C4-2B (cell line): ENCODE results near the gene ZDHHC4.

Experiments
- H3K27ac ChIP-seq: fragments of 450-650 bp; 2 replicates; pipeline ENCODE4 v1.5.1; 2017
- ZFX ChIP-seq: fragments of 450-650 bp; IDR thresholded peaks from 2 replicates; pipeline ENCODE4 v1.6.1; 2017
- TF ChIP-seq, protein P1 (sequence below): fragments of 450-650 bp; conservative IDR thresholded peaks from 2 replicates; pipeline ENCODE4 v1.5.1; 2017; ENCODE audit warnings: mild to moderate bottlenecking

Gene ZDHHC4

GRCh38 chr7:6600093-6600492 lies 22.8 kb downstream of the ZDHHC4 start:
- TF ChIP-seq ZFX: no peak
- TF ChIP-seq, protein P1, sequence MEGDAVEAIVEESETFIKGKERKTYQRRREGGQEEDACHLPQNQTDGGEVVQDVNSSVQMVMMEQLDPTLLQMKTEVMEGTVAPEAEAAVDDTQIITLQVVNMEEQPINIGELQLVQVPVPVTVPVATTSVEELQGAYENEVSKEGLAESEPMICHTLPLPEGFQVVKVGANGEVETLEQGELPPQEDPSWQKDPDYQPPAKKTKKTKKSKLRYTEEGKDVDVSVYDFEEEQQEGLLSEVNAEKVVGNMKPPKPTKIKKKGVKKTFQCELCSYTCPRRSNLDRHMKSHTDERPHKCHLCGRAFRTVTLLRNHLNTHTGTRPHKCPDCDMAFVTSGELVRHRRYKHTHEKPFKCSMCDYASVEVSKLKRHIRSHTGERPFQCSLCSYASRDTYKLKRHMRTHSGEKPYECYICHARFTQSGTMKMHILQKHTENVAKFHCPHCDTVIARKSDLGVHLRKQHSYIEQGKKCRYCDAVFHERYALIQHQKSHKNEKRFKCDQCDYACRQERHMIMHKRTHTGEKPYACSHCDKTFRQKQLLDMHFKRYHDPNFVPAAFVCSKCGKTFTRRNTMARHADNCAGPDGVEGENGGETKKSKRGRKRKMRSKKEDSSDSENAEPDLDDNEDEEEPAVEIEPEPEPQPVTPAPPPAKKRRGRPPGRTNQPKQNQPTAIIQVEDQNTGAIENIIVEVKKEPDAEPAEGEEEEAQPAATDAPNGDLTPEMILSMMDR: no peak
- no peak overlapping the region for H3K27ac ChIP-seq

GRCh38 chr7:6604458-6604857 lies 27.2 kb downstream of the ZDHHC4 start:
- H3K27ac ChIP-seq: no peak overlapping the region
- TF ChIP-seq, protein P1: no peak
- TF ChIP-seq ZFX: no peak

DNA sequence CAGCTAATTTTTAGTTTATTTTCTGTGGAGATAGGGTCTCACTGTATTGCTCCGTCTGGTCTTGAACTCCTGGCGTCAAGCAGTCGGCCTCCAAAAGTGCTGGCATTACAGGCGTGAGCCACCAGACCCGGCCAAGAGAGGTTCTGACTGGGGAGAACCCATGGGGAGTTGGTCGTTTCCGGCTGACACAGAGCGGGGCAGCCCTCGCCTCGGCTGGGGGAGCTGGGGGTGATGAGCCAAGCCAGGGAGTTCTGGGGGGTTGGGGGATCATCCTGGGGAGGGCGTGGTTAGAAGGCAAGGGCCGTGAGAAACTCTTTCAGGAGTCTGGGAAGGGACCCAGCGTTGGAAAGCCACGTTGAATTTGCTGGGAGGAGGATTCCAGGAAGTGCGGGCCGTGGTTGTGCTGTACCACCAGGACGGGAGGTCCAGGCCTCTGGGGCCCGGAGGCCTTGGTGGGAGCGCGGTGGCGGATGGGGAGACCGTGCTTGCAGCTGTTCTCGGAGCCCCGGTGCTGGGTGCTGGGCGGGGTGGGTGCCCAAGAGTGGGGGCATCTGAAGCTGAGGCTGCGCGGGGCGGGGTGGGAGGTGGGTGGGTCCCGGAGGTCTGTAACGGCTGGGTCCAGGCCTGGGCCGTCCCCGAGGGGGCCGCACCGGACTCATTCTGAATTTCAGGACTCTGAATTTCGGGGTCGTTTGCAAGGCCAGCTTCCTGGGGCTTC lies 29.8 kb downstream of the ZDHHC4 start:
- no peak overlapping the region for H3K27ac ChIP-seq
- TF ChIP-seq, protein P1: no peak
- no peak for TF ChIP-seq ZFX

GRCh38 chr7:6607651-6608051 lies 30.4 kb downstream of the ZDHHC4 start:
- no peak overlapping the region for H3K27ac ChIP-seq

DNA sequence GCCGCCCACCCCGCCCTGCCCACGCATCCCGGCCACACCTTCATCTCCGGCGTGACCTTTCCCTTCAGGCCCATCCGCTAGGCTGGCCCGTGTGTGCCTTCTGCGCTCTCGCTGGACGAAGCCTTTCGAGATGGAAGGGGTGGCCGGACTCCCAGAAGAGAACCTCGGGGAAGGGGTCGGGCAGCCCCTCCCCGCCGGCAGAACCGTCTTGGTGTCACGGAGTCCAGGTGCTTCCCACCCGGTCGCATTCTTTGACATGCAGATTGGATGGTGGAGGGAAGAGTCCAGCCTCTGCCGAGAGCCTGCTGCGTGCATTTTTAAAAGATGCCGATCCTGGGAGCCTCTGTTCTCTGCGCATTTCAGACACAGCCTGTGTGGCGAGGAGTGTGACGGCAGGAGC lies 30.8 kb downstream of the ZDHHC4 start:
- no peak overlapping the region for H3K27ac ChIP-seq
- TF ChIP-seq, protein P1: no peak
- no peak for TF ChIP-seq ZFX

More at GRCh38 chr7:6607651-6608051, 30.4 kb downstream of the ZDHHC4 start:
- no peak for TF ChIP-seq ZFX
- TF ChIP-seq, protein P1: no peak

- no peak overlapping the region for H3K27ac ChIP-seq
- TF ChIP-seq, protein P1: no peak
- no peak for TF ChIP-seq ZFX
These were observed 31.5 kb downstream of the ZDHHC4 start for GRCh38 chr7:6608794-6609193.

DNA sequence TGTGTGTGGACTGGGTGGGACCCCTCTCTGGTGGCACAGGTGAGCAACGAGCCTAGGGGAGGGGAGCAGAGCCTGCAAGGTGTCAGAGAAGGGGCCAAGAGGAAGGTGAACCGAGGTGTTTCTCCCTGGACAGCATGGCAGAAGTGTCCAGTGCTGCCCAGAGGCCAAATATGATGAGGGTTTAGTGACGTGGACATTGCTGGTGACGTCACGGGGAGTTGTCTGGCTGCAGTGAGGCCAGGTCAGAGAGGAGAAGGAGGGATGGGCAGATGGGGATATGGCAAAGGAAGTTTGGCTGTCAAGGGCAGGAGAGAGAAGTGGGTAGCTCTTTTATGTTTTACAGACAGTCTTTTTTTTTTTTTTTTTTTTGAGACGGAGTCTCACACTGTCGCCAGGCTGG lies 35.6 kb downstream of the ZDHHC4 start:
- no peak overlapping the region for H3K27ac ChIP-seq
- TF ChIP-seq, protein P1: no peak
- TF ChIP-seq ZFX: no peak
